HCT116 (cell line): ENCODE data around the gene IL3RA. TPM values are rescaled to one million over a fixed set of nuclear protein-coding genes. Genes with fewer than 3 reads are reported as not detected.
"Not testable (repeated sequence)": the region's sequence is repeated elsewhere in the genome, so short reads cannot be mapped to it uniquely, and the experiment has no call there.

Experiments used
- ATAC-seq: fragments of 200-7000 bp; cut with Tn5 transposase; 2 replicates; pipeline ENCODE4 v1.9.1; 2020; ENCODE audit warnings: mild to moderate bottlenecking, moderate library complexity
- BruUV-seq: library from RNA; stranded (reverse); fragments of 400-500 nt; replicated peaks from 2 replicates; lab custom pipeline; 2021; lab: Mats Ljungman, UMichigan
- CTCF ChIA-PET: fragments of 300-600 bp; sonication (Branson Sonifier 250); formaldehyde crosslinking; loops from one replicate; lab custom pipeline; 2021; ENCODE audit warnings: antibody characterized with exemption; lab: Charles Lee
- POLR2A ChIA-PET: fragments of 300-600, 350-600 bp; sonication (Branson Sonifier 250); formaldehyde crosslinking; loops from one replicate; lab custom pipeline; 2021; ENCODE audit warnings: antibody characterized with exemption; lab: Charles Lee
- RAD21 ChIA-PET, 2 experiments: fragments of 300-600 bp; sonication (Branson Sonifier 250); formaldehyde crosslinking; loops; one replicate each; lab custom pipeline; 2023; ENCODE audit warnings: low total read pairs in 2 of 2; ENCODE audit not compliant: uncharacterized antibody in 2 of 2, unreplicated experiment in 2 of 2, low non-redundant PET in 1 of 2; lab: Charles Lee
- DNase-seq: peaks from one replicate; pipeline ENCODE4 v3.0.0-alpha.2; 2010; ENCODE audit warnings: low read depth, low spot score
- H2AFZ ChIP-seq: fragments of 200-600 bp; shearing (Covaris generic), sonication (generic); 2 replicates; pipeline ENCODE4 v1.6.1; 2017; ENCODE audit warnings: low read depth, mixed run types, mixed read lengths, antibody characterized with exemption, low read length; ENCODE audit not compliant: poor library complexity, severe bottlenecking
- H3K27ac ChIP-seq: 2 replicates; pipeline ENCODE4 v1.5.1; 2012; ENCODE audit warnings: low read depth, low read length
- H3K27me3 ChIP-seq: fragments of 200-600 bp; sonication (generic); 2 replicates; pipeline ENCODE4 v1.6.1; 2016; ENCODE audit warnings: mixed run types, low read length, mixed read lengths; ENCODE audit not compliant: insufficient read depth
- H3K36me3 ChIP-seq, 2 experiments: fragments of 200-500 bp in 1 of 2; fragments of 200-600 bp in 1 of 2; sonication (Bioruptor generic) in 1 of 2; sonication (generic) in 1 of 2; 2 replicates each; pipeline versions ENCODE4 v1.5.1 to v1.6.1; 2014 to 2016; ENCODE audit warnings: low read length in 2 of 2, inconsistent platforms in 1 of 2, mixed read lengths in 1 of 2, mixed run types in 1 of 2; ENCODE audit not compliant: insufficient read depth in 2 of 2, control insufficient read depth in 1 of 2
- H3K4me1 ChIP-seq, 2 experiments: fragments of 200-600 bp in 1 of 2; sonication (generic) in 1 of 2; 2 replicates each; pipeline versions ENCODE4 v1.5.1 to v1.6.1; 2012 to 2017; ENCODE audit warnings: low read length in 2 of 2, inconsistent platforms in 1 of 2, mild to moderate bottlenecking in 1 of 2, mixed read lengths in 1 of 2, mixed run types in 1 of 2, moderate library complexity in 1 of 2; ENCODE audit not compliant: insufficient read depth in 2 of 2, control insufficient read depth in 1 of 2
- H3K4me2 ChIP-seq: fragments of 200-600 bp; sonication (generic); 2 replicates; pipeline ENCODE4 v1.6.1; 2017; ENCODE audit warnings: mixed run types, low read length, mixed read lengths
- H3K4me3 ChIP-seq, 2 experiments: fragments of 200-600 bp in 1 of 2; sonication (generic) in 1 of 2; replicated peaks in 1 of 2; 2 replicates each; pipeline ENCODE4 v1.5.1; 2011 to 2016; ENCODE audit warnings: low read length in 2 of 2, control low read depth in 1 of 2, low read depth in 1 of 2, mild to moderate bottlenecking in 1 of 2, mixed read lengths in 1 of 2, mixed run types in 1 of 2
- H3K79me2 ChIP-seq: fragments of 200-600 bp; sonication (generic); 2 replicates; pipeline ENCODE4 v1.6.1; 2017; ENCODE audit warnings: mild to moderate bottlenecking, mixed run types, low read length, moderate library complexity, mixed read lengths; ENCODE audit not compliant: insufficient read depth
- H3K9ac ChIP-seq: fragments of 200-600 bp; sonication (generic); 2 replicates; pipeline ENCODE4 v1.6.1; 2016; ENCODE audit warnings: low read length, mixed read lengths
- H3K9me2 ChIP-seq: fragments of 200-600 bp; sonication (generic), shearing (Covaris generic); 2 replicates; pipeline ENCODE4 v1.6.1; 2017; ENCODE audit warnings: mixed run types, mild to moderate bottlenecking, moderate library complexity; ENCODE audit not compliant: insufficient read depth
- H3K9me3 ChIP-seq, 2 experiments: fragments of 200-500 bp in 1 of 2; fragments of 200-600 bp in 1 of 2; sonication (Bioruptor generic) in 1 of 2; sonication (generic) in 1 of 2; 2 replicates each; pipeline ENCODE4 v1.6.1; 2014 to 2017; ENCODE audit warnings: low read length in 2 of 2, mixed read lengths in 2 of 2, inconsistent platforms in 1 of 2, low read depth in 1 of 2, mild to moderate bottlenecking in 1 of 2, mixed run types in 1 of 2, moderate library complexity in 1 of 2; ENCODE audit not compliant: control insufficient read depth in 1 of 2, insufficient read depth in 1 of 2
- H4K20me1 ChIP-seq: fragments of 200-600 bp; sonication (generic), shearing (Covaris generic); 2 replicates; pipeline ENCODE4 v1.6.1; 2017; ENCODE audit warnings: mixed run types, mild to moderate bottlenecking, moderate library complexity; ENCODE audit not compliant: insufficient read depth
- CEBPB ChIP-seq: IDR thresholded peaks from 2 replicates; pipeline ENCODE4 v1.6.1; 2012; ENCODE audit warnings: low read depth
- CTCF ChIP-seq, 3 experiments: fragments of 200-600 bp in 1 of 3; sonication (generic) in 1 of 3; IDR thresholded peaks in 2 of 3; conservative IDR thresholded peaks in 1 of 3; 2 replicates each; pipeline ENCODE4 v1.5.1; 2012 to 2017; ENCODE audit warnings: low read depth in 2 of 3, low read length in 2 of 3, antibody characterized with exemption in 1 of 3, borderline replicate concordance in 1 of 3, control low read depth in 1 of 3, mild to moderate bottlenecking in 1 of 3, mixed read lengths in 1 of 3, mixed run types in 1 of 3, moderate library complexity in 1 of 3; ENCODE audit not compliant: insufficient read depth in 1 of 3
- EZH2 ChIP-seq: fragments of 200-600 bp; sonication (generic); IDR thresholded peaks from 2 replicates; pipeline ENCODE4 v1.6.1; 2017; ENCODE audit warnings: antibody characterized with exemption, mixed run types
- EZH2phosphoT487 ChIP-seq: fragments of 200-600 bp; IDR thresholded peaks from 2 replicates; pipeline ENCODE4 v1.6.1; 2018; ENCODE audit warnings: antibody characterized with exemption, borderline replicate concordance
- FOSL1 ChIP-seq: IDR thresholded peaks from 2 replicates; pipeline ENCODE4 v1.6.1; 2012; ENCODE audit warnings: low read depth
- JUND ChIP-seq: IDR thresholded peaks from 2 replicates; pipeline ENCODE4 v1.6.1; 2012
- POLR2A ChIP-seq: IDR thresholded peaks from 2 replicates; pipeline ENCODE4 v1.7.0; 2011; ENCODE audit warnings: borderline replicate concordance; ENCODE audit not compliant: insufficient read depth, insufficient read length; ENCODE audit errors: extremely low read depth
- REST ChIP-seq: IDR thresholded peaks from 2 replicates; pipeline ENCODE4 v1.6.1; 2012; ENCODE audit warnings: low read depth
- SIN3A ChIP-seq: IDR thresholded peaks from 2 replicates; pipeline ENCODE4 v1.6.1; 2012; ENCODE audit warnings: low read depth
- ZBTB33 ChIP-seq: IDR thresholded peaks from 2 replicates; pipeline ENCODE4 v1.6.1; 2011; ENCODE audit warnings: mild to moderate bottlenecking, low read length, moderate library complexity; ENCODE audit not compliant: insufficient replicate concordance; ENCODE audit errors: extremely low read depth
- ZFX ChIP-seq: fragments of 450-650 bp; IDR thresholded peaks from 2 replicates; pipeline ENCODE4 v1.6.1; 2017
- intact Hi-C: fragments of 100-400 bp; cut with micrococcal nuclease; formaldehyde crosslinking; loops from 2 replicates; pipeline ENCODE4 v1.10.0; 2022
- total RNA-seq: library from RNA; stranded (reverse); gene quantifications from one replicate; pipeline ENCODE4 v1.2.1, GENCODE V29; 2021; ENCODE audit not compliant: unreplicated experiment

The IL3RA gene
- total RNA-seq, 1 experiment from 2014 or later = not detected

- no peak for TF ChIP-seq EZH2
- TF ChIP-seq CTCF (IDR thresholded peaks at IDR 0.05 in 2 of 3, conservative IDR thresholded peaks at IDR 0.05 in 1 of 3; ENCODE audit: borderline replicate concordance in 1 of 3, insufficient read depth in 1 of 3, low read depth in 2 of 3, low read length in 2 of 3) = no peak
- TF ChIP-seq CEBPB = no peak
- TF ChIP-seq FOSL1 = no peak
- no peak for TF ChIP-seq ZFX
- TF ChIP-seq JUND = no peak
- no peak for TF ChIP-seq POLR2A
- TF ChIP-seq, all 23 proteins: peak for 0
These were observed 25.3 kb downstream of the IL3RA start (continued) for GRCh38 chrX:1361910-1362309.

DNA sequence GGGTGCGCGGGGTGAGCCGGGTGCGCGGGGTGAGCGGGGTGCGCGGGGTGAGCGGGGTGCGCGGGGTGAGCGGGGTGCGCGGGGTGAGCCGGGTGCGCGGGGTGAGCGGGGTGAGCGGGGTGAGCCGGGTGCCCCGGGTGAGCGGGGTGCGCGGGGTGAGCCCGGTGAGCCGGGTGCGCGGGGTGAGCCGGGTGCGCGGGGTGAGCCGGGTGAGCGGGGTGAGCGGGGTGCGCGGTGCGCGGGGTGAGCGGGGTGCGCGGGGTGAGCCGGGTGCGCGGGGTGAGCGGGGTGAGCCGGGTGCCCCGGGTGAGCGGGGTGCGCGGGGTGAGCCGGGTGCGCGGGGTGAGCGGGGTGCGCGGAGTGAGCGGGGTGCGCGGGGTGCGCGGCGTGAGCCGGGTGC, 29.8 kb downstream of the IL3RA start:
- H3K9me3 ChIP-seq, DNase-seq, H3K27me3 ChIP-seq, H3K9ac ChIP-seq, RAD21 ChIA-PET, H3K27ac ChIP-seq, ATAC-seq, H4K20me1 ChIP-seq, H3K79me2 ChIP-seq, POLR2A ChIA-PET, H3K4me3 ChIP-seq, H2AFZ ChIP-seq, H3K9me2 ChIP-seq, H3K36me3 ChIP-seq, intact Hi-C loops, BruUV-seq, CTCF ChIA-PET, H3K4me2 ChIP-seq: not testable (repeated sequence)
- peaks cover 5 to 11% of the 10 kb centered on the region in 2 experiments; a peak in 2 of 4 replicates for H3K4me1 ChIP-seq

DNA sequence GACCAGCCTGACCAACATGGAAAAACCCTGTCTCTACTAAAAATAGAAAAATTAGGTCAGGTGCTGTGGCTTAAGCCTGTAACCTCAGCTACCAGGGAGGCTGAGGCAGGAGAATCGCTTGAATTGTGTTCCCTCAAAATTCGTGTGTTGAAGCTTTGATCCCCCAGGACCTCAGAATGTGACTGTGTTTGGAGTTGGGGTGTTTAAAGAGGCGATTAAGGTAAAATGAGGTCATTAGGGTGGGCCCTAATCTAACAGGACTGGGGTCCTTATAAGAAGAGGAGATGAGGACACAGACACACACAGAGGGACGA, 31.8 kb downstream of the IL3RA start:
- DNase-seq (no peak), ATAC-seq (no peak)
- RAD21 ChIA-PET = no interaction called here
- no peak overlapping the region for H3K27ac ChIP-seq
- H3K36me3 ChIP-seq = no peaks in the 10 kb centered on the region
- no peak overlapping the region for H3K4me3 ChIP-seq
- CTCF ChIA-PET = no interaction called here
- H4K20me1 ChIP-seq = no peaks in the 10 kb centered on the region
- no TSS peak for BruUV-seq
- H3K4me2 ChIP-seq = no peak overlapping the region
- H3K27me3 ChIP-seq = no peaks in the 10 kb centered on the region
- no peaks in the 10 kb centered on the region for H3K4me1 ChIP-seq
- no peaks in the 10 kb centered on the region for H3K79me2 ChIP-seq
- no peak overlapping the region for H3K9ac ChIP-seq
- POLR2A ChIA-PET = no interaction called here
- intact Hi-C loops = no loop called here
- no peaks in the 10 kb centered on the region for H3K9me2 ChIP-seq
- no peaks in the 10 kb centered on the region for H3K9me3 ChIP-seq
- no peak overlapping the region for H2AFZ ChIP-seq
- TF ChIP-seq ZBTB33 (no peak), CEBPB (no peak), SIN3A (no peak), REST (no peak), EZH2phosphoT487 (no peak)
